ES-I3 (cell line): ENCODE measurements around the gene YEATS4.
A peak's percentile ranks its signal among the peaks of the same experiment; 100 is the strongest.
"Not testable (repeated sequence)": the region's sequence is repeated elsewhere in the genome, so short reads cannot be mapped to it uniquely, and the experiment has no call there.

Source experiments
- H3K36me3 ChIP-seq: 2 replicates; pipeline ENCODE4 v1.6.1; 2013; ENCODE audit warnings: mild to moderate bottlenecking, low read length, control low read depth, moderate library complexity; ENCODE audit not compliant: insufficient read depth
- H3K4me1 ChIP-seq: 2 replicates; pipeline ENCODE4 v1.6.1; 2013; ENCODE audit warnings: mild to moderate bottlenecking, control low read depth, low read length; ENCODE audit not compliant: insufficient read depth
- H3K9ac ChIP-seq: 2 replicates; pipeline ENCODE4 v1.6.1; 2013; ENCODE audit warnings: low read depth, mild to moderate bottlenecking, low read length, moderate library complexity
- H3K9me3 ChIP-seq: 2 replicates; pipeline ENCODE4 v1.6.1; 2013; ENCODE audit warnings: mild to moderate bottlenecking, low read length, moderate library complexity; ENCODE audit not compliant: control insufficient read depth, insufficient read depth

YEATS4 gene

GRCh38 chr12:69359531-69360347 lies at the start of gene YEATS4:
TSS of gene YEATS4 (plus strand) at chr12:69359743. CDS start at chr12:69359973, 230 bp downstream.
- H3K9me3 ChIP-seq, result no peaks in the 10 kb centered on the region
- peak within 1 kb of the TSS; percentile 79 for H3K9ac ChIP-seq
- 0 out of 2 replicates have a peak, but pooled peaks cover 2% of the 10 kb centered on the region for H3K36me3 ChIP-seq
- no peaks in the 10 kb centered on the region; the same call in 1 of the 2 replicates for H3K4me1 ChIP-seq

GRCh38 chr12:69313209-69313608 lies 46.3 kb upstream of the YEATS4 start:
- H3K9me3 ChIP-seq, result 0 out of 2 replicates have a peak, but pooled peaks cover 3% of the 10 kb centered on the region
- H3K36me3 ChIP-seq, result no peaks in the 10 kb centered on the region
- no peak overlapping the region for H3K9ac ChIP-seq
- H3K4me1 ChIP-seq, result no peaks in the 10 kb centered on the region

GRCh38 chr12:69316784-69317183 lies 42.8 kb upstream of the YEATS4 start:
- H3K9me3 ChIP-seq, H3K9ac ChIP-seq, H3K4me1 ChIP-seq, H3K36me3 ChIP-seq: not testable (repeated sequence)

- H3K9me3 ChIP-seq, H3K36me3 ChIP-seq: not testable (repeated sequence)
Measured at GRCh38 chr12:69317233-69317632, 42.3 kb upstream of the YEATS4 start.

GRCh38 chr12:69318225-69318624 lies 41.3 kb upstream of the YEATS4 start:
- Histone ChIP-seq H3K36me3 (no peaks in the 10 kb centered on the region), H3K9ac (no peak overlapping the region), H3K9me3 (0 out of 2 replicates have a peak, but pooled peaks cover 6% of the 10 kb centered on the region)

More at GRCh38 chr12:69317233-69317632, 42.3 kb upstream of the YEATS4 start:
- H3K9ac ChIP-seq, H3K4me1 ChIP-seq: not testable (repeated sequence)

GRCh38 chr12:69321351-69321750 lies 38.2 kb upstream of the YEATS4 start:
- H3K9ac ChIP-seq, result no peak overlapping the region
- no peaks in the 10 kb centered on the region for H3K36me3 ChIP-seq
- H3K4me1 ChIP-seq, result peaks cover 4% of the 10 kb centered on the region; the same call in 1 of the 2 replicates
- H3K9me3 ChIP-seq, result 0 out of 2 replicates have a peak, but pooled peaks cover 6% of the 10 kb centered on the region

More at GRCh38 chr12:69318225-69318624, 41.3 kb upstream of the YEATS4 start:
- H3K4me1 ChIP-seq, result peaks cover 4% of the 10 kb centered on the region; the same call in 1 of the 2 replicates

- Histone ChIP-seq H3K4me1 (peaks cover 16% of the 10 kb centered on the region; the same call in 1 of the 2 replicates), H3K36me3 (no peaks in the 10 kb centered on the region), H3K9me3 (no peaks in the 10 kb centered on the region), H3K9ac (no peak overlapping the region)
Measured at GRCh38 chr12:69324797-69325466, 34.6 kb upstream of the YEATS4 start.

- no peaks in the 10 kb centered on the region for H3K36me3 ChIP-seq
- no peaks in the 10 kb centered on the region for H3K9me3 ChIP-seq
- peaks cover 22% of the 10 kb centered on the region for H3K4me1 ChIP-seq
- no peak overlapping the region for H3K9ac ChIP-seq
Measured at GRCh38 chr12:69328426-69328825, 31.1 kb upstream of the YEATS4 start.

GRCh38 chr12:69329669-69330428 lies 29.7 kb upstream of the YEATS4 start:
- Histone ChIP-seq H3K9ac (no peak overlapping the region), H3K4me1 (peaks cover 22% of the 10 kb centered on the region), H3K9me3 (no peaks in the 10 kb centered on the region), H3K36me3 (no peaks in the 10 kb centered on the region)

GRCh38 chr12:69330475-69331473 lies 28.8 kb upstream of the YEATS4 start:
- Histone ChIP-seq H3K36me3 (no peaks in the 10 kb centered on the region), H3K9ac (peak overlapping the region; percentile 31; the same call in 1 of the 2 replicates), H3K4me1 (peaks cover 22% of the 10 kb centered on the region), H3K9me3 (no peaks in the 10 kb centered on the region)

GRCh38 chr12:69331519-69331908 lies 28.0 kb upstream of the YEATS4 start:
- H3K9ac ChIP-seq, result peak overlapping the region; percentile 31; the same call in 1 of the 2 replicates
- peaks cover 22% of the 10 kb centered on the region for H3K4me1 ChIP-seq
- H3K36me3 ChIP-seq, result no peaks in the 10 kb centered on the region
- no peaks in the 10 kb centered on the region for H3K9me3 ChIP-seq

- no peaks in the 10 kb centered on the region for H3K36me3 ChIP-seq
- no peaks in the 10 kb centered on the region for H3K9me3 ChIP-seq
- H3K4me1 ChIP-seq, result peaks cover 22% of the 10 kb centered on the region
- no peak overlapping the region for H3K9ac ChIP-seq
Measured at GRCh38 chr12:69331909-69332684, 27.4 kb upstream of the YEATS4 start.
